ENCODE measurements around the gene NEAT1. TPM values are rescaled to one million over a fixed set of nuclear protein-coding genes. Genes with fewer than 3 reads are reported as not detected.

The NEAT1 gene
- total and polyA plus RNA-seq, 9 of the 15 experiments (the other 6 are each of a cell fraction or from before 2014, with no cell fraction given): 20.1 to 389 (median 62.8) TPM

DNA sequence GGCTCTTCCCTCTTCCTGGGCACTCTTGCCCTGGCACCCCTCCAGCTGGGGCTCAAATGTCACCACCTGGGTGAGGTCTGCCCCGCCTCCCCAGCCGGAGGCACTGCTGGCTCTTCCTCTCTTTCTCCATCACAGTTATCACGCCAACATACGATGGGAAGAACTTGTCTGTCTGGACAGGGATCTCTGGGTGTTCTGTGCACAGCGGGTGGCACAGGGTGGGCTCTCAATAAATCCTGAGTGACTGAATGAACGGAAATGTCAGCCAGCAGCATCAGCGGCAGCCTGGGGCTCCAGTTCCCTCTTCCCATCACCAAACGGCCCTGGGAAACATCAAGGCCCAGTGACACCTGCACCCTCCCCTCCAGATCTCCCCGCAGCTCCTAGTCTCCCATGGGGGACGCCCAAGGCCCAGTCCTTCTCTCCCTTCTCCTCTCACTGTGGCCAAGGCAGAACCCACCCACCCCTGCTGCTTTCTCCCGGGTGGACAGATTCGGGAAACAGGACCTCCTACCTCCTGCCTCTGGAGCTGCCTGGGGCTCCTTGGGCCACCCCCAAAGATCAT, 39.7 kb upstream of the NEAT1 start (continued):
- TF ChIP-seq THRB (CRISPR knock-in tag; conservative IDR thresholded peaks at IDR 0.05) (no peak), TAF7 (tag; IDR thresholded peaks at IDR 0.05) (0 out of 2 replicates have a peak, but pooled peaks have one; percentile 7), HDGF (IDR thresholded peaks at IDR 0.05) (peak; percentile 86; the same call in 1 of the 2 replicates), NFIC (IDR thresholded peaks at IDR 0.05) (0 out of 2 replicates have a peak, but pooled peaks have one; percentile 3), TCF3 (CRISPR knock-in tag; IDR thresholded peaks at IDR 0.05) (no peak), ZNF347 (CRISPR knock-in tag; IDR thresholded peaks at IDR 0.05; ENCODE audit: low read depth) (no peak), SAFB (IDR thresholded peaks at IDR 0.05; ENCODE audit: borderline replicate concordance, low read depth, low read length) (no peak), ZNF134 (CRISPR knock-in tag; conservative IDR thresholded peaks at IDR 0.05) (no peak)
- TF ChIP-seq, protein P1, sequence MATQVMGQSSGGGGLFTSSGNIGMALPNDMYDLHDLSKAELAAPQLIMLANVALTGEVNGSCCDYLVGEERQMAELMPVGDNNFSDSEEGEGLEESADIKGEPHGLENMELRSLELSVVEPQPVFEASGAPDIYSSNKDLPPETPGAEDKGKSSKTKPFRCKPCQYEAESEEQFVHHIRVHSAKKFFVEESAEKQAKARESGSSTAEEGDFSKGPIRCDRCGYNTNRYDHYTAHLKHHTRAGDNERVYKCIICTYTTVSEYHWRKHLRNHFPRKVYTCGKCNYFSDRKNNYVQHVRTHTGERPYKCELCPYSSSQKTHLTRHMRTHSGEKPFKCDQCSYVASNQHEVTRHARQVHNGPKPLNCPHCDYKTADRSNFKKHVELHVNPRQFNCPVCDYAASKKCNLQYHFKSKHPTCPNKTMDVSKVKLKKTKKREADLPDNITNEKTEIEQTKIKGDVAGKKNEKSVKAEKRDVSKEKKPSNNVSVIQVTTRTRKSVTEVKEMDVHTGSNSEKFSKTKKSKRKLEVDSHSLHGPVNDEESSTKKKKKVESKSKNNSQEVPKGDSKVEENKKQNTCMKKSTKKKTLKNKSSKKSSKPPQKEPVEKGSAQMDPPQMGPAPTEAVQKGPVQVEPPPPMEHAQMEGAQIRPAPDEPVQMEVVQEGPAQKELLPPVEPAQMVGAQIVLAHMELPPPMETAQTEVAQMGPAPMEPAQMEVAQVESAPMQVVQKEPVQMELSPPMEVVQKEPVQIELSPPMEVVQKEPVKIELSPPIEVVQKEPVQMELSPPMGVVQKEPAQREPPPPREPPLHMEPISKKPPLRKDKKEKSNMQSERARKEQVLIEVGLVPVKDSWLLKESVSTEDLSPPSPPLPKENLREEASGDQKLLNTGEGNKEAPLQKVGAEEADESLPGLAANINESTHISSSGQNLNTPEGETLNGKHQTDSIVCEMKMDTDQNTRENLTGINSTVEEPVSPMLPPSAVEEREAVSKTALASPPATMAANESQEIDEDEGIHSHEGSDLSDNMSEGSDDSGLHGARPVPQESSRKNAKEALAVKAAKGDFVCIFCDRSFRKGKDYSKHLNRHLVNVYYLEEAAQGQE (IDR thresholded peaks at IDR 0.05; ENCODE audit: borderline replicate concordance): no peak
- TF ChIP-seq, protein P1 (CRISPR knock-in tag; IDR thresholded peaks at IDR 0.05; ENCODE audit: low read depth): no peak

Measured in K562 (cell line).